ENCODE data around the gene ING4. TPM values are rescaled to one million over a fixed set of nuclear protein-coding genes. Genes with fewer than 3 reads are reported as not detected.
"Not testable (repeated sequence)": the region's sequence is repeated elsewhere in the genome, so short reads cannot be mapped to it uniquely, and the experiment has no call there.

The ING4 gene
- 10 to 100 TPM; 10.6 to 20.0 (median 17.0) TPM for total RNA-seq
- long read RNA-seq, partial matches to known transcripts, result 2 of 11 reads
- long read RNA-seq, other reads (novel, unspliced or antisense), result 1 of 11 reads

GRCh38 chr12:6662906-6663742, at the start of gene ING4:
Gene ING4 (minus strand): TSS chr12:6663119. CDS start chr12:6663101, 18 bp downstream.
- WGBS (ENCODE audit: insufficient coverage, low coverage, low lambda C conversion rate, missing lambda C conversion rate), result 2% methylated on average over 30 of the region's 37 CpGs
- Histone ChIP-seq H3K27ac (peak within 1 kb of the TSS; percentile 41 to 63 (median 51)), H3K27me3 (no peaks in the 10 kb centered on the region), H3K4me1 (peaks cover 0 to 8% (median 4%) of the 10 kb centered on the region in 4 donors), H3K9me3 (no peaks in the 10 kb centered on the region), H3K36me3 (peaks cover 0 to 18% (median 5%) of the 10 kb centered on the region in 4 donors), H3K4me3 (peak within 1 kb of the TSS; percentile 55 to 71 (median 66))
- ATAC-seq (peak; percentile 99 to 100 (median 100)), DNase-seq (peak; percentile 95 to 98 (median 98))
- intact Hi-C loops (cut with DNase I), result loop anchor here in 1 of 2 donors (10.0 kb wide), 1 partner anchor 62 kb away; the partner anchor contains the start of gene COPS7A
- TF ChIP-seq CTCF (IDR thresholded peaks at IDR 0.05), result no peak
- no peak for TF ChIP-seq POLR2A (IDR thresholded peaks at IDR 0.05)

- no peaks in the 10 kb centered on the region for H3K9me3 ChIP-seq
- intact Hi-C loops (cut with DNase I), result no loop called here
- 88% methylated on average over 8 of the region's 16 CpGs for WGBS (ENCODE audit: insufficient coverage, low coverage, low lambda C conversion rate, missing lambda C conversion rate)
- no peak for DNase-seq
- H3K4me1 ChIP-seq, result no peaks in the 10 kb centered on the region
- ATAC-seq, result no peak
- no peaks in the 10 kb centered on the region for H3K27me3 ChIP-seq
- TF ChIP-seq CTCF (IDR thresholded peaks at IDR 0.05) (no peak), POLR2A (IDR thresholded peaks at IDR 0.05) (no peak)
- no peak overlapping the region for H3K27ac ChIP-seq
- no peaks in the 10 kb centered on the region for H3K36me3 ChIP-seq
- no peak overlapping the region for H3K4me3 ChIP-seq
Measured at GRCh38 chr12:6708960-6709394, 46.1 kb upstream of the ING4 start.

- intact Hi-C loops (cut with DNase I); H3K36me3 ChIP-seq; ATAC-seq; H3K27me3 ChIP-seq; H3K27ac ChIP-seq; H3K9me3 ChIP-seq; DNase-seq; H3K4me3 ChIP-seq; H3K4me1 ChIP-seq: not testable (repeated sequence)
- 0% methylated on average over 1 of the region's 21 CpGs for WGBS (ENCODE audit: insufficient coverage, low coverage, low lambda C conversion rate, missing lambda C conversion rate)
Measured at GRCh38 chr12:6708351-6708750, 45.4 kb upstream of the ING4 start.

GRCh38 chr12:6703631-6704030, 40.7 kb upstream of the ING4 start:
- no peak for ATAC-seq
- no peaks in the 10 kb centered on the region for H3K36me3 ChIP-seq
- peaks cover 6 to 11% of the 10 kb centered on the region in 2 donors for H3K27me3 ChIP-seq
- DNase-seq, result no peak
- H3K9me3 ChIP-seq, result no peaks in the 10 kb centered on the region
- H3K4me3 ChIP-seq, result no peak overlapping the region
- peaks cover 0 to 5% (median 0%) of the 10 kb centered on the region in 4 donors for H3K4me1 ChIP-seq
- 3% methylated on average over 6 of the region's 10 CpGs for WGBS (ENCODE audit: insufficient coverage, low coverage, low lambda C conversion rate, missing lambda C conversion rate)
- TF ChIP-seq CTCF (IDR thresholded peaks at IDR 0.05) (no peak), POLR2A (IDR thresholded peaks at IDR 0.05) (no peak)
- no peak overlapping the region for H3K27ac ChIP-seq
- intact Hi-C loops (cut with DNase I), result no loop called here

Data from right lobe of liver (tissue), 6 donors.